H4 (cell line): ENCODE measurements around the gene CLN5. TPM values are rescaled to one million over a fixed set of nuclear protein-coding genes. Genes with fewer than 3 reads are reported as not detected.
A peak's percentile ranks its signal among the peaks of the same experiment; 100 is the strongest.
"Not testable (repeated sequence)": the region's sequence is repeated elsewhere in the genome, so short reads cannot be mapped to it uniquely, and the experiment has no call there.

ENCODE experiments used
- DNase-seq: peaks from one replicate; pipeline ENCODE4 v3.0.0-alpha.2; 2015; ENCODE audit warnings: low spot score
- total RNA-seq: library from RNA; depleted of rRNA; stranded (reverse); fragments of >200 nt; shearing (Covaris generic); gene quantifications from 2 replicates; pipeline ENCODE4 v1.2.3, GENCODE V29; 2014; rRNA removed

Gene CLN5
- 21.3 and 27.4 TPM in 2 replicates for total RNA-seq

DNA sequence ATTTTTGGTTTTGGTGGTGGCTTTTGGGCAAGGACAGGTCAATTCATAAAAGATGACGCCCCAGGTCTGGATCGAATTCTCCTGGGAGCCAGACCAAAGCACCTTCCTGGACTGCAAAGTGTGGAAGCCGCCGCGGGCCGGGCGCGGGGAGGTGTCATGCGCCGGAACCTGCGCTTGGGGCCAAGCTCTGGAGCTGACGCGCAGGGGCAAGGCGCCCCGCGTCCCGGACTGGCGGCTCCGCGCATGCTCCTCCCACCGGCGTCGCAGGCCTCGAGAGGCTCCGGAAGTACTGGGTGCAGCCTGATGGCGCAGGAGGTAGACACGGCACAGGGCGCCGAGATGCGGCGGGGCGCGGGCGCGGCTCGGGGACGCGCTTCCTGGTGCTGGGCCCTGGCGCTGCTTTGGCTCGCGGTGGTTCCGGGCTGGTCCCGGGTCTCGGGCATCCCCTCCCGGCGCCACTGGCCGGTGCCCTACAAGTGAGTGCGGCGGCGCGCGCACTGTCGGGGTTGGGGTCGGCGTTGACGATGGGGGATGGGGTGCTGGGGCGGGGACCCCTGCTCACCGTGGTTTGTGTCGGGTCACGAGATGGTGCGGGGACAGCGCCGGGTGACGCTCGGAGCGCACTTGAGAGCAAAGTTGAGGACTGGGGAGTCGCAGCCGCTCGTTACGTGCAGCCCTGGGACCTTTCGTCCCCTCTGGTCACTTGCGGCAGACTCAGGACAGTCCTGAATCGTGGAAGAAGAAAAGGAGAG, at the start of gene CLN5:
TSS of gene CLN5 (plus strand) at position 286 of the 752 bp plus-strand sequence. CDS start at position 304, 18 bp downstream.
- DNase-seq, result peak; percentile 85

GRCh38 chr13:76942363-76942762, 49.5 kb upstream of the CLN5 start:
- no peak for DNase-seq

- no peak for DNase-seq
Observed at GRCh38 chr13:76943646-76944045, 48.2 kb upstream of the CLN5 start.

- DNase-seq, result peak; percentile 20
Observed at GRCh38 chr13:76944456-76944855, 47.4 kb upstream of the CLN5 start.

- DNase-seq, result no peak
Observed at GRCh38 chr13:76948149-76948548, 43.7 kb upstream of the CLN5 start, which contains the start of gene ACOD1. ACOD1 (plus strand) TSS chr13:76948511; CDS start chr13:76948559, 48 bp downstream.

GRCh38 chr13:76950101-76950500, 41.8 kb upstream of the CLN5 start:
- DNase-seq, result no peak

DNA sequence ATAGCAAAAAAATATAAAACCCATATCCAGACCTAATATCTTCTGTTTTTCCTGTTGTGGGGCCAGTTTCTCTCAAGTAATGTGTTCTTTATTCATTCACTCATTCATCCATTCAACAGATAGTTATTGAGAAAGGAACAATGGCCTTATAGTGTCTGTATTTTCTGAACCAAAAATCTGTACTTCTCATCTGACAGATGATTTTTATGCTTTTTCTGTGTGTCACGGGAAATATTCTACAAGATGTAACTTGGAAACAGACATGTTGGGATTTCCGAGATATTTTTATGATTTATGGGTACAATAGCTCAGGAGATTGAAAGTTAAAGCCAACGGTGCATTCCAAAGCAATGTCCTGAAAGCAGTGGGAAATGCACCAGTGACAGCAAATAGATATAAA, 37.9 kb upstream of the CLN5 start:
- no peak for DNase-seq

DNA sequence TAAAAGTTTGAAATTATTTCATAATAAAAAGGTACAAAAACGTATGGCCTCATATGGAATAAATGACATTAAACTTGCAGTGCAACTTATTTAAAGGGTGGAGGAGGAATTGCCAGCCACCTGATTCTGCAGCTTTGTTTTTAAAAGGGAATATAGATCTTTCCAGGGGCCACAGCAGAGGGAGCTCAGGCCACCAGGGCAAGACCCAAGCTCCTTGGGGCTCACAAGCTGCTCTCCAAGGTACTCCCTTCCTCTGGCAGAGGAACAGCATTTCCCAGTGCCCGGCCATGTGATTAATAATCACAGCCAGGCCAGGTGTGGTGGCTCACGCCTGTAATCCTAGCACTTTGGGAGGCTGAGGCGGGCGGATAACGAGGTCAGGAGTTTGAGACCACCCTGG, 37.3 kb upstream of the CLN5 start:
- no peak for DNase-seq

GRCh38 chr13:76955193-76955592, 36.7 kb upstream of the CLN5 start:
- no peak for DNase-seq

GRCh38 chr13:76955661-76956060, 36.2 kb upstream of the CLN5 start:
- no peak for DNase-seq

DNA sequence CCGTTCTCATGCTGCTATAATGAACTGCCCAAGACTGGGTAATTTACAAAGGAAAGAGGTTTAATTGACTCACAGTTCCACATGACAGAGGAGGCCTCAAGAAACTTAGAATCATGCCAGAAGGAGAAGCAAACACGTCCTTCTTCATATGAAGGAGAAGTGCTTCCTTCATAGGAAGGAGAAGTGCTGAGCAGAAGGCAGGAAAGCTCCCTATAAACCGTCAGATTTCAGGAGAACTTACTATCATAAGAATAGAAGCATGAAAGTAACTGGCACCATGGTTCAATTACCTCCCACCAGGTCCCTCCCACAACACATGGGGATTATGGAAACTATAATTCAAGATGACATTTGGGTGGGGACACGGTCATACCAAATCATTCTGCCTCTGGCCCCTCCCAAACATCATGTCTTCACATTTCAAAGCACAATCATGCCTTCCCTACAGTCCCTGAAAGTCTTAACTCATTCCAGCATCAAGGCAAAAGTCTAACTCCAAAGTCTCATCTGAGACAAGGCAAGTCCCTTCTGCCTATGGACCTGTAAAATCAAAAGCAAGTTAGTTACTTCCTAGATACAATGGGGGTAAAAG, 32.9 kb upstream of the CLN5 start:
- DNase-seq, result no peak

DNA sequence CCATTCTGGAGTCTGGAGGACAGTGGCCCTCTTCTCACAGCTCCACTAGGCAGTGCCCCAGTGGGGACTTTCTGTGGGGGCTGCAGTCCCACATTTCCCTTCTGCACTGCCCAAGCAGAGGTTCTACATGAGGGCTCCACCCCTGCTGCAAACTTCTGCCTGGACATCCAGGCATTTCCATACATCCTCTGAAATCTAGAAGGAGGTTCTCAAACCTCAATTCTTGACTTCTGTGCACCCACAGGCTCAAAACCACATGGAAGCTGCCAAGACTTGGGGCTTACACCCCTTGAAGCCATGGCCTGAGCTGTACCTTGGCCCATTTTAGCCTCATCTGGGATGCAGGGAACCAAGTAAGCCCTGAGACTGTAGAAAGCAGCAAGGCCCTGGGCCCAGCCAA, 32.1 kb upstream of the CLN5 start:
- DNase-seq, result not testable (repeated sequence)

GRCh38 chr13:76965759-76966421, 26.0 kb upstream of the CLN5 start:
- peak; percentile 56 for DNase-seq

DNA sequence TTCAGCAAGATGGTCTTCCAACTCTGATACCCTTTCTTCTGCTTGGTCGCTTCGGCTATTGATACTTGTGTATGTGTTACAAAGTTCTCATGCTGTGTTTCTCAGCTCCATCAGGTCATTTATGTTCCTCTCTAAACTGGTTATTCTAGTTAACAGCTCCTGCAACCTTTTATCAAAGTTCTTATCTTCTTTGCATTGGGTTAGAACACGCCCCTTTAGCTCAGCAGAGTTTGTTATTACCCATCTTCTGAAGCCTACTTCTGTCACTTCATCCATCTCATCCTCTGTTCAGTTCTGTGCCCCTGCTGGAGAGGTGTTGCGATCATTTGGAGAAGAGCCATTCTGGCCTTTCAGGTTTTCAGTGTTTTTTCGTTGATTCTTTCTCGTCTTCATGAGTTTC, 24.9 kb upstream of the CLN5 start:
- DNase-seq, result no peak

- DNase-seq, result no peak
Observed at GRCh38 chr13:76968041-76968440, 23.8 kb upstream of the CLN5 start.

DNA sequence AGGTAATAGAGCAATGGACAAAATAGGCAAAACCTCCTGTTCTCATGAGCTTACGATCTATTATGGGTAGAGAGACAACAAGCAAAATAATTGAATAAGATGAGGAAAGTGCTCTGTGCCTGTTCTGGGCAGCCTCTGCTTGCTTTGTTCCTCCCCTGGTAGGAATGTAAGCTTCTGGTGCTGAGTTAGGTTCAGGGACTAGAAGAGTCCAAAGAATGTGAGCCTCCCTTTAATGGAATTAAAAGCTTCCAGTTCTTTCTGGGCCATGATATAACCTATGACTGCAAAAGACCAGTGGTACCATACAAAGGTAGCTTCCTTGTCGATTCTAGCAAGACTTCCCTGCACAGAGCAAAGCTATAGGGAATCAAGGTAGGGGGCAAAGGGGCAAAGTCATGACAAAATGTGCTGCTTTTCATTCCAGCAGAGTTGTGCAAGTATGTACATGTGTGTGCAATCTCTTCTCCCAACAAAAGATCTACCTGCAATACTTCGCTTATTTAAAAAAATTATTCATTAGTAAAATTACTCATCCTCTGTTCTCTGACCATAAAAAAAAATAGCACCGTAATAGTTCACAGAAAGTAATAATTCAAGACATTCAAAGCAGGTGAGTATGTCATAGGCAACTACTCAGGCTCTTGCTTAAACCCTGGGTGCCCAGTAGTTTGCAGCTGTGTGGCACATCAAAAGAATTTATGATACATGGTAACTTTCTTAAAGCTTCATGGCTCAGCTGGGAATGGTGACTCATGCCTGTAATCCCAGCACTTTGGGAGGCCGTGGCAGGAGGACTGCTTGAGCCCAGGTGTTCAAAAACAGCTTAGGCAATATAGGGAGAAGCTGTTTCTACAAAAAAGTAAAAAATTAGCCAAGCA, 22.2 kb upstream of the CLN5 start:
- DNase-seq, result no peak

DNA sequence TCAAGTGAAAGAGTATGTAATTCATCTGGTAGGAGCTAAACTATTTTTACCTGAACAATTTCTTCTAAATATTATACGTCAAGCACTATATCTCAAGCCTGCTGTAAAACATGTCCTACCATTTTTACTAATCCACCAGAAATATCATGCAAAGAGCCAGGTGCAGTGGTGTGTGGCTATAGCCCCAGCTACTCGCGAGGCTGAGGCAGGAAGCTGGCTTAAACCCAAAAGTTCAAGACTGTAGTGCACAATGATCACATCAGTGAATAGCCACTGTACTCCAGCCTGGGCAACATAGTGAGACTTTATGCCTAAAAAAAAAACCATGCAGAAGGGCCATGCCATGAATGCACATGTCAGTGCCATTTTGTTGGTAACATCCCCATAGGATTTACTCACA, 20.7 kb upstream of the CLN5 start:
- no peak for DNase-seq

DNA sequence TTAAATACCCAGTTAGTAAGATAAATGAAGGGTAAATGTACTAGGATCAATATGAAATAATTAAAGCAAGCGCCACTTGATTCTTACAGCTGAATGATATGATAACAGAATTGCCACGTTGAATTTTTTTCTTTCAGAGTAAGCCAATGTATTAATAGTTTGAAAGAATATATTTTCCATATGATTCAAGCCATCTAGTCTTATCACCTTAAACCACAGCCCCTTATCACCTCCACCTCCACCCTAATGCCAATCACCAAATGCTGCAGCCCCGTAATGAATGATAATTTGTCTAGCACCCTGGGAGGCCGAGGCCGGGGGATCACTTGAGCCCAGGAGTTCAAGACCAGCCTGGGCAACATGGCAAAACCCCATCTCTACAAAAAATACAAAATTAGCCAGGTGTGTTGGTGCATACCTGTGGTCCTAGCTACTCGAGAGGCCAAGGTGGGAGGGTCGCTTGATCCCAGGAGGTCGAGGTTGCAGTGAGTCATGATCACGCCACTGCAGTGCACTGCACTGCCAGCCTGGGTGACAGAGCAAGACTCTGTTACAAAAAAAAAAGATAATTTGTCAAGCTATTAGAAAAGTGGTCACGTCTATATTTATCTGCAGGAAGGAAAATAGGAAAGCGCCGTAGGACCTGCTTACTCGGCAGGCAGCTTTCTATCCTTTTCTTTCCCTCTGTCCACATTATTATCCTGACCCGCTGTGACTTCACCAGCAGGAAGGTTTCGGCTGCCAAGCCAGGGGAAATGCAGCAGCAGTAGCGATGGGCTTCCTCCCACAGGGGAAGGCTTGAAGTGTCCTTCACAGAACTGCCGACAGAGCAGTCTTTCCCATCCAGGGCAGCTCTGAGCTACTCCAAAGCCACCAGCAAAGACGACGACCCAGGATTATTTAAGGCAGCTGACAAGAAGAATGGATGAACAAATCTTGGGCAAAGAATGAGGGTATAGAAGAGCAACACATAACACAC, 19.7 kb upstream of the CLN5 start:
- DNase-seq, result no peak

- DNase-seq, result no peak
Observed at GRCh38 chr13:76973920-76974617, 17.8 kb upstream of the CLN5 start.

DNA sequence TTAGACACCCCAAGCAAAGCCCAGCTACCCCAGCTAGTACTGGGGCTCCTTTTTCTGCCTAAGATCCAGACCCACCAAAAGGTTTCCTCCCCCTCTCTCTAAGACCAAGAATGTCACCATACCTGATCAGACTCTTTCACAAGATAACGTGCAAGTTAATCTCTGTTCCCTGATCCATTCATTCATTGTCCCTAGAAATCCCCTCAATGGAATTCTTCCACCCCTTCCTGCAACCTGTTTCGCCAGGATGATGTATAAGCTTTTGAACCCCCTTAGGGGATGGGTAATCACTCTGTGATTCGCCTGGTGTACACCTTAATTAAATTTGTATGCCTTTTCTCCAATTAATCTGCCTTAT, 17.3 kb upstream of the CLN5 start:
- no peak for DNase-seq
